ENCODE measurements around the gene UTP4.

DNA sequence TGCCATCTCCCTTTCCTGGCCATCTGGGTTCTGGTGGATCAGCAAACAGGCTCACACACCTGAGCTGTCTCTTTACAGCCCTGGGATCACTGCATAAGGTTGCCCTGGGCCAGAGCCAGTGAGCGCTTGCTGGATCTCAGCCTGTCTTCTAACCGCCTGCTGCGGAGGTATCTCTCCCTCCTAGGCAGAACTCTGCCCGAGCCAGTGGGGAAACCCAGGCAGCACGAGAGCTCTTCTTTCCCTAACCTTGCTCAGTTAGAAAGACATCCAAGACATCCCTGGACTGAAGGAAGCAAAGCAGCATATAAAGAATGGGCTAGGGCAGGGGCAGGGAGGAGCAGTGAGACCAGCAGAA lies 20.6 kb upstream of the UTP4 start:
- TF ChIP-seq, protein P1, sequence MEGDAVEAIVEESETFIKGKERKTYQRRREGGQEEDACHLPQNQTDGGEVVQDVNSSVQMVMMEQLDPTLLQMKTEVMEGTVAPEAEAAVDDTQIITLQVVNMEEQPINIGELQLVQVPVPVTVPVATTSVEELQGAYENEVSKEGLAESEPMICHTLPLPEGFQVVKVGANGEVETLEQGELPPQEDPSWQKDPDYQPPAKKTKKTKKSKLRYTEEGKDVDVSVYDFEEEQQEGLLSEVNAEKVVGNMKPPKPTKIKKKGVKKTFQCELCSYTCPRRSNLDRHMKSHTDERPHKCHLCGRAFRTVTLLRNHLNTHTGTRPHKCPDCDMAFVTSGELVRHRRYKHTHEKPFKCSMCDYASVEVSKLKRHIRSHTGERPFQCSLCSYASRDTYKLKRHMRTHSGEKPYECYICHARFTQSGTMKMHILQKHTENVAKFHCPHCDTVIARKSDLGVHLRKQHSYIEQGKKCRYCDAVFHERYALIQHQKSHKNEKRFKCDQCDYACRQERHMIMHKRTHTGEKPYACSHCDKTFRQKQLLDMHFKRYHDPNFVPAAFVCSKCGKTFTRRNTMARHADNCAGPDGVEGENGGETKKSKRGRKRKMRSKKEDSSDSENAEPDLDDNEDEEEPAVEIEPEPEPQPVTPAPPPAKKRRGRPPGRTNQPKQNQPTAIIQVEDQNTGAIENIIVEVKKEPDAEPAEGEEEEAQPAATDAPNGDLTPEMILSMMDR (IDR thresholded peaks at IDR 0.05): no peak
- no peak for TF ChIP-seq POLR2A (IDR thresholded peaks at IDR 0.05)
- no peak for TF ChIP-seq POLR2AphosphoS5 (IDR thresholded peaks at IDR 0.05; ENCODE audit: insufficient read depth in 1 of 2, low read depth in 1 of 2)
